Activated CD4-positive, alpha-beta T cell treated with anti-CD3 and anti-CD28 coated beads, Interleukin-2, amount 10 ng/mL, durations not matched to agents 7 days and 5 days (primary cell): Measurements from ENCODE around the gene NPAS3. TPM values are rescaled to one million over a fixed set of nuclear protein-coding genes. Genes with fewer than 3 reads are reported as not detected.
"Not testable (repeated sequence)": the region's sequence is repeated elsewhere in the genome, so short reads cannot be mapped to it uniquely, and the experiment has no call there.

Source experiments
- CTCF ChIA-PET: fragments of 350-600 bp; sonication (Branson Sonifier 250); formaldehyde crosslinking; loops from one replicate; lab custom pipeline; 2021; ENCODE audit warnings: antibody characterized with exemption; lab: Charles Lee
- POLR2A ChIA-PET: fragments of 350-600 bp; sonication (Branson Sonifier 250); formaldehyde crosslinking; loops from one replicate; lab custom pipeline; 2021; ENCODE audit warnings: antibody characterized with exemption; lab: Charles Lee
- DNase-seq: peaks from one replicate; pipeline ENCODE4 v3.0.0-alpha.2; 2020
- H3K27ac Mint-ChIP-seq: one replicate; pipeline ENCODE4 v1.8.0; 2021; ENCODE audit warnings: mild to moderate bottlenecking, moderate library complexity, mixed read lengths
- H3K27me3 Mint-ChIP-seq: one replicate; pipeline ENCODE4 v1.8.0; 2021; ENCODE audit warnings: mixed read lengths
- H3K36me3 Mint-ChIP-seq: one replicate; pipeline ENCODE4 v1.8.0; 2021; ENCODE audit warnings: low read depth, mixed read lengths
- H3K4me1 Mint-ChIP-seq: one replicate; pipeline ENCODE4 v1.8.0; 2021; ENCODE audit warnings: mixed read lengths
- H3K4me3 Mint-ChIP-seq: one replicate; pipeline ENCODE4 v1.8.0; 2021; ENCODE audit warnings: mild to moderate bottlenecking, moderate library complexity, mixed read lengths
- H3K9me3 Mint-ChIP-seq: one replicate; pipeline ENCODE4 v1.8.0; 2021; ENCODE audit warnings: mixed read lengths
- total RNA-seq, 2 experiments: library from RNA; stranded (reverse); gene quantifications; one replicate each; pipeline ENCODE4 v1.2.3, GENCODE V29; 2021

Gene NPAS3
- total RNA-seq, 2 experiments from 2014 or later, result not detected

DNA sequence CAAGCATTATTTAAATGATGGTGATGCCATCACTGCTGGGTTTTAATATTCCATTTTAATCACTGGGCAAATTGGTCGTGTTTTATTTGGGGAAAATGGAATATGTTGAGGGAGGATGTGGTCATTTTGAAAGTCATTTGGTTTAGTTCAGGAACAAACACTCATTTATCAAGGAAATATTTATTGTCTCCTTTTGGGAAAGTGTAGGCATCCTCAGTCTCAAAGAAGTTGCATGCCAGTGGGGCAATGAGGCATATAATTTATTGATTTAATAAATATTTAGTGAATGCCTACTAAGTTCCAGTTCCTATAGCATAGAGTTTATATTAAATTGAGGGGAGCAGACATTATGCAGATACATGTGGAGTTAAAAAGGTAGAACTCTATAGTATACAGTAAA is 134.3 kb downstream of the NPAS3 start:
- no peaks in the 10 kb centered on the region for H3K9me3 Mint-ChIP-seq
- no peaks in the 10 kb centered on the region for H3K4me1 Mint-ChIP-seq
- no peaks in the 10 kb centered on the region for H3K27me3 Mint-ChIP-seq
- CTCF ChIA-PET, result no interaction called here
- no peaks in the 10 kb centered on the region for H3K36me3 Mint-ChIP-seq
- POLR2A ChIA-PET, result no interaction called here
- no peak overlapping the region for H3K4me3 Mint-ChIP-seq
- DNase-seq, result no peak
- no peak overlapping the region for H3K27ac Mint-ChIP-seq

DNA sequence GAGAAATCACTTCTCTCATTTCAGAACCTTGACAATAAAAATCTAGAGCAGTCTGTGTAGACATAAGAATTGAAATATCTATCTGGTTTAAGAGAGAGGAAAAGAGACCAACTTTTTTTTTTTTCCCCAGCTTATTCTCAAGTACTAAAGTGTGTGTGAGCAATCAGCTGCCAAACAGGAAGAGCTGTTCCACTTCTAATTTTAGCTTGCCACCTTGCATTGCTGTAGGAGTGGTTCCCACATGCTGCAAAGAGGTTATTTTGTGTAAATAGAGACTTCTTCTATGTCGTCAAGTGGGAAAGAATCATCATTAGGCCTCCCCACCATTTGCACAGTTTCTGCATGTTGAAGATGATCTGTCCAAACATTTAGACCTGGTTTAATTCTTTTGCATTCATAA is 142.6 kb downstream of the NPAS3 start:
- ChIA-PET POLR2A (no interaction called here), CTCF (no interaction called here)
- Mint-ChIP-seq H3K9me3 (no peaks in the 10 kb centered on the region), H3K27ac (no peak overlapping the region), H3K27me3 (no peaks in the 10 kb centered on the region), H3K4me3 (no peak overlapping the region), H3K36me3 (no peaks in the 10 kb centered on the region), H3K4me1 (no peaks in the 10 kb centered on the region)
- DNase-seq, result no peak

GRCh38 chr14:33085799-33086198 is 147.1 kb downstream of the NPAS3 start:
- no peak overlapping the region for H3K4me3 Mint-ChIP-seq
- no peak for DNase-seq
- H3K4me1 Mint-ChIP-seq, result no peaks in the 10 kb centered on the region
- H3K27me3 Mint-ChIP-seq, result no peaks in the 10 kb centered on the region
- CTCF ChIA-PET, result no interaction called here
- no peak overlapping the region for H3K27ac Mint-ChIP-seq
- H3K9me3 Mint-ChIP-seq, result peaks cover 12% of the 10 kb centered on the region
- POLR2A ChIA-PET, result no interaction called here
- no peaks in the 10 kb centered on the region for H3K36me3 Mint-ChIP-seq

DNA sequence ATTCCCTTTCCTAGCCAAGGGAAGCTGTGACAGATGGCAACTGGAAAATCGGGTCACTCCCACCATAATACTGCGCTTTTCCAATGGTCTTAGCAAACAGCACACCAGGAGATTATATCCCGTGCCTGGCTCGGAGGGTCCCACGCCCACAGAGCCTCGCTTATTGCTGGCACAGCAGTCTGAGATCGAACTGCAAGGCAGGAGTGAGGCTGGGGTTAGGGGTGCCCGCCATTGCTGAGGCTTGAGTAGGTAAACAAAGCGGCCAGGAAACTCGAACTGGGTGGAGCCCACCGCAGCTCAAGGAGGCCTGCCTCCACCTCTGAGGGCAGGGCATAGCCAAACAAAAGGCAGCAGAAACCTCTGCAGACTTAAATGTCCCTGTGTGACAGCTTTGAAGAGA is 149.6 kb downstream of the NPAS3 start:
- H3K27me3 Mint-ChIP-seq, CTCF ChIA-PET, H3K4me3 Mint-ChIP-seq, POLR2A ChIA-PET, H3K27ac Mint-ChIP-seq, H3K4me1 Mint-ChIP-seq, DNase-seq, H3K36me3 Mint-ChIP-seq: not testable (repeated sequence)
- H3K9me3 Mint-ChIP-seq, result peaks cover 15% of the 10 kb centered on the region

DNA sequence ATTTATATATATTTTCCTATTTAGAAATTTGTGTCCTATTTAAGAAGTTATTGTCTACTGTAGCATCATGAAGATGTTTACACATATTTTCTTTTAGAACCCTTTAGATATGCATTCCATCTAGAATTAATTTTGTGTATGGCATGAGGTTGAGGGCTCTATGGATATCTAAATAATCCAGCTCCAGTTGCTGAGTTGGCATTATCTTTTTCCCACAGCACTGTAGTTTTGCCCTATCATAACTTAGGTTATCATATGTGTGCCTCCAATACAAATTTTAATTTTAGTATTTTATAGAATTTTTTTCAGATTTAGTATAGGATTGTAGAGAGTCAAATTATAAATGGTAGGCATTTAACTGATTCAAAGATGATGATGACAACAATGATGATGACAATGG is 159.3 kb downstream of the NPAS3 start:
- Mint-ChIP-seq H3K9me3 (peaks cover 5% of the 10 kb centered on the region), H3K36me3 (no peaks in the 10 kb centered on the region), H3K4me3 (no peak overlapping the region), H3K27me3 (no peaks in the 10 kb centered on the region), H3K4me1 (no peaks in the 10 kb centered on the region), H3K27ac (no peak overlapping the region)
- ChIA-PET POLR2A (no interaction called here), CTCF (no interaction called here)
- no peak for DNase-seq

GRCh38 chr14:33103489-33103888 is 164.8 kb downstream of the NPAS3 start:
- no peak for DNase-seq
- Mint-ChIP-seq H3K9me3 (no peaks in the 10 kb centered on the region), H3K4me1 (no peaks in the 10 kb centered on the region), H3K36me3 (no peaks in the 10 kb centered on the region), H3K27me3 (no peaks in the 10 kb centered on the region), H3K4me3 (no peak overlapping the region), H3K27ac (no peak overlapping the region)
- CTCF ChIA-PET, result no interaction called here
- POLR2A ChIA-PET, result no interaction called here

- Mint-ChIP-seq H3K27me3 (no peaks in the 10 kb centered on the region), H3K9me3 (no peaks in the 10 kb centered on the region), H3K4me3 (no peak overlapping the region), H3K27ac (no peak overlapping the region), H3K36me3 (no peaks in the 10 kb centered on the region), H3K4me1 (no peaks in the 10 kb centered on the region)
- no peak for DNase-seq
- POLR2A ChIA-PET, result no interaction called here
- CTCF ChIA-PET, result no interaction called here
Observed at GRCh38 chr14:33103966-33104365, 165.3 kb downstream of the NPAS3 start.

- ChIA-PET CTCF (no interaction called here), POLR2A (no interaction called here)
- no peaks in the 10 kb centered on the region for H3K4me1 Mint-ChIP-seq
- no peaks in the 10 kb centered on the region for H3K36me3 Mint-ChIP-seq
- no peak for DNase-seq
- no peaks in the 10 kb centered on the region for H3K27me3 Mint-ChIP-seq
- H3K9me3 Mint-ChIP-seq, result peaks cover 6% of the 10 kb centered on the region
- H3K4me3 Mint-ChIP-seq, result no peak overlapping the region
- H3K27ac Mint-ChIP-seq, result no peak overlapping the region
Observed at GRCh38 chr14:33110737-33111443, 172.2 kb downstream of the NPAS3 start.

DNA sequence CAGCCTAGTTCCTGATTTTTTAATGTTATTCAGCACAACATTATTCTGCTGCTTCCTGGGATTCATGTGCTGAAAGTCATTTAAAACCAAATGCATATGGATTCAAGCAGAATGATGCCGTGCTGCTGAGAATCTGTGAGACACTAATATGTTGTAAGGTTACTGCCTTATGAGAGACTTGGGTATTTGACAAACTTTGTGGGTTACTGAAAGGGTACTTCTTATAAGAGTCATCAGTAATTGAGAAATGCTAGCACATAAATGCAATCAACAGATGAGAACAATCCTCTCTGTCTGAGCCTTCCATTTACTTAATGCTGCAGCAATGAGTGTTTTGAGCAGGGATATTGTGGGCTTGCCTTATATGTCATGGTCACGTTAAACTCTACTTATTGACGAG is 175.7 kb downstream of the NPAS3 start:
- CTCF ChIA-PET, result no interaction called here
- DNase-seq, result no peak
- Mint-ChIP-seq H3K36me3 (no peaks in the 10 kb centered on the region), H3K9me3 (peaks cover 6% of the 10 kb centered on the region), H3K27me3 (no peaks in the 10 kb centered on the region), H3K27ac (no peak overlapping the region), H3K4me1 (no peaks in the 10 kb centered on the region), H3K4me3 (no peak overlapping the region)
- POLR2A ChIA-PET, result no interaction called here

DNA sequence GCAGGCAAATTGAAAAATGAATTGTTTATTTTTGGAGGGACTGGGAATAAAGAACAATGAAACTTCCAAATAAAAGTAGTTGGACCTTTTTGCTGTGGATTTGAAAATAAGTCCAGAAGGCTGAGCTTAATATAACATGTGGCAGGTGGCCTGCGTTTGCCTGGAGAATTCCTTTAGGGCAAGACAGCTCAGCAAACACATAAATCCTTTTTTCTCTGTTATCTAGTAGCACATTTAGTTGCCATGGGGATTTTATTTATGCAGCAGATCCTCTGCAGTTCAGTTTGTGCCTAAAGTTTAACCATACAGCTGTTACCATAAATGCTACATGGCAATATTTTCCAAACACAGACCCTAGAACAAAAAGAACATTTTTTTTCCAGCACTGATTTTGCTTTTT is 180.0 kb downstream of the NPAS3 start:
- Mint-ChIP-seq H3K4me1 (no peaks in the 10 kb centered on the region), H3K9me3 (peaks cover 6% of the 10 kb centered on the region), H3K36me3 (no peaks in the 10 kb centered on the region), H3K4me3 (no peak overlapping the region), H3K27me3 (no peaks in the 10 kb centered on the region), H3K27ac (no peak overlapping the region)
- DNase-seq, result no peak
- ChIA-PET POLR2A (no interaction called here), CTCF (no interaction called here)

- H3K27ac Mint-ChIP-seq, result no peak overlapping the region
- H3K36me3 Mint-ChIP-seq, result no peaks in the 10 kb centered on the region
- ChIA-PET CTCF (no interaction called here), POLR2A (no interaction called here)
- H3K27me3 Mint-ChIP-seq, result no peaks in the 10 kb centered on the region
- no peaks in the 10 kb centered on the region for H3K9me3 Mint-ChIP-seq
- H3K4me1 Mint-ChIP-seq, result no peaks in the 10 kb centered on the region
- no peak overlapping the region for H3K4me3 Mint-ChIP-seq
- DNase-seq, result no peak
Observed at GRCh38 chr14:33120341-33120740, 181.7 kb downstream of the NPAS3 start.

DNA sequence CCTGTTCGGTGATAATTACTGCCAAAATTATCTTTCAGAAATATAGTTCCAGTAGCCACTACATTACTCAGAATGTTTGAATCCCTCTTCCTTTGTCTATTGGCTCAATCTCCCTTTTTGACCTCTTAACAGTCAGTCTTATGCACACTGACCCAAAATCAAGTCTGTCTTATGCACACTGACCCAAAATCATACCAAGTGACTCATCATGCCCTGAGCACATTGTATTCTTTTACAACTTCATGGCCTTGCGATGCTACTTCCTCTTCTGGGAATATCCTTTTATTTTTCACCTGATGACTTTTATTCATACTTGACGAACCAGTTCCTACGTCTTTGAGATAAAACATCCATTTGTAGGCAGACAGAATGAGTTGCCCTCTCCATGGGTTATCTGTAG is 182.3 kb downstream of the NPAS3 start:
- H3K4me1 Mint-ChIP-seq, result no peaks in the 10 kb centered on the region
- H3K4me3 Mint-ChIP-seq, result no peak overlapping the region
- POLR2A ChIA-PET, result no interaction called here
- H3K27me3 Mint-ChIP-seq, result no peaks in the 10 kb centered on the region
- no peaks in the 10 kb centered on the region for H3K36me3 Mint-ChIP-seq
- H3K9me3 Mint-ChIP-seq, result no peaks in the 10 kb centered on the region
- H3K27ac Mint-ChIP-seq, result no peak overlapping the region
- CTCF ChIA-PET, result no interaction called here
- no peak for DNase-seq

GRCh38 chr14:33123281-33123680 is 184.6 kb downstream of the NPAS3 start:
- H3K9me3 Mint-ChIP-seq, result no peaks in the 10 kb centered on the region
- H3K4me3 Mint-ChIP-seq, result no peak overlapping the region
- no peaks in the 10 kb centered on the region for H3K27me3 Mint-ChIP-seq
- H3K27ac Mint-ChIP-seq, result no peak overlapping the region
- CTCF ChIA-PET, result no interaction called here
- H3K4me1 Mint-ChIP-seq, result no peaks in the 10 kb centered on the region
- POLR2A ChIA-PET, result no interaction called here
- DNase-seq, result no peak
- H3K36me3 Mint-ChIP-seq, result no peaks in the 10 kb centered on the region

DNA sequence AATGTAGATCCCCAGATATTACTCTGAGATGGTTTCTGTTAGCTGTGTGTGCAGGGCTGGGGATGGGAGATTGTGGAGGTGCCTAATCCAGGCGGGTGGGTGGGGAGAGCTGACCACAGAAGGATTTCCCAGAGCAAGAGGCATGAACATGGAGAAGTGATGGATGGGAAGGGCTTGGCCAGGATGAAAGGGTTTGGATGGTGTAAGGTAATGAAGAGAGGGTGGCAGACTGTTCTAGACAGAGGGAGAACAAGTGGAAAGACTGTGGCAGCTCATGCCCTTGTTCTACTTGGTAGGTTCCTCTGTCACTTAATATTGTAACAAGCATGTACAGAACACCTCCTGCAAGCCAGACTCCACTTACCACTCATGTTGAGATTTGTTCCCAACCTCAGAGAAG is 187.8 kb downstream of the NPAS3 start:
- H3K4me3 Mint-ChIP-seq, result no peak overlapping the region
- no peak overlapping the region for H3K27ac Mint-ChIP-seq
- no peak for DNase-seq
- H3K36me3 Mint-ChIP-seq, result no peaks in the 10 kb centered on the region
- ChIA-PET CTCF (no interaction called here), POLR2A (no interaction called here)
- H3K9me3 Mint-ChIP-seq, result no peaks in the 10 kb centered on the region
- peaks cover 2% of the 10 kb centered on the region for H3K27me3 Mint-ChIP-seq
- H3K4me1 Mint-ChIP-seq, result no peaks in the 10 kb centered on the region
